ENCODE data around the gene GALNT10.

DNA sequence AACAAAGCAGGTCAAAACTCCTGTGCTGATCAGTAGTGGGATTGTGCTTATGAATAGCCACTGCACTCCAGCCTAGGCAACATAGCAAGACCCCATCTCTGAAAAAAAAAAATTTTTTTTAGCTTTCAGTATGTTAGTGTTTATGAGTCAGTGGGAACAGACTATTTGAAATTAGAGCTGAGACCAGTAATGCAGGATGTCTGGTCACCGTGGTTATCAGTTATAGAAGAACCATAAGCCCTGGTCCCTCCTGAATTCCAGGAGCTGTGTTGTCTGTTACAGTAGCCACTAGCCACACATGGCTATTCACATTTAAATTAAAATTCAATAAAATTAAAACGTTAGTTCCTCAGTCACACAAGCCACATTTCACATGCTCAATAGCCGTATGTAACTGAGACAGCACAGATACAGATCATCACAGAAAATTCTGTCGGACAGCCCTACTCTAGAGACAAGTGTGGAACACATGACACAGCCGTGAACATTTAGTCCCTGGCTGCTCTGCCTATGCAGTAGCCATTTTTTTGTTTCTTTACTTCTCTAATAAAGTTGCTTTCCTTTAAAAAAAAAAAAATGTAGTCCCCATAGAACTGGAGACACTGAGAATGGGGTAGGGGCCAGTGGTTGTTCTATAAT is 159.2 kb downstream of the GALNT10 start:
- TF ChIP-seq, protein P1, sequence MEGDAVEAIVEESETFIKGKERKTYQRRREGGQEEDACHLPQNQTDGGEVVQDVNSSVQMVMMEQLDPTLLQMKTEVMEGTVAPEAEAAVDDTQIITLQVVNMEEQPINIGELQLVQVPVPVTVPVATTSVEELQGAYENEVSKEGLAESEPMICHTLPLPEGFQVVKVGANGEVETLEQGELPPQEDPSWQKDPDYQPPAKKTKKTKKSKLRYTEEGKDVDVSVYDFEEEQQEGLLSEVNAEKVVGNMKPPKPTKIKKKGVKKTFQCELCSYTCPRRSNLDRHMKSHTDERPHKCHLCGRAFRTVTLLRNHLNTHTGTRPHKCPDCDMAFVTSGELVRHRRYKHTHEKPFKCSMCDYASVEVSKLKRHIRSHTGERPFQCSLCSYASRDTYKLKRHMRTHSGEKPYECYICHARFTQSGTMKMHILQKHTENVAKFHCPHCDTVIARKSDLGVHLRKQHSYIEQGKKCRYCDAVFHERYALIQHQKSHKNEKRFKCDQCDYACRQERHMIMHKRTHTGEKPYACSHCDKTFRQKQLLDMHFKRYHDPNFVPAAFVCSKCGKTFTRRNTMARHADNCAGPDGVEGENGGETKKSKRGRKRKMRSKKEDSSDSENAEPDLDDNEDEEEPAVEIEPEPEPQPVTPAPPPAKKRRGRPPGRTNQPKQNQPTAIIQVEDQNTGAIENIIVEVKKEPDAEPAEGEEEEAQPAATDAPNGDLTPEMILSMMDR (optimal IDR thresholded peaks at IDR 0.05 in 1 of 3, IDR thresholded peaks at IDR 0.05 in 1 of 3, conservative IDR thresholded peaks at IDR 0.05 in 1 of 3; ENCODE audit: extremely low read depth in 1 of 3, insufficient read depth in 2 of 3, low read length in 3 of 3), result no peak
- TF ChIP-seq EZH2 (IDR thresholded peaks at IDR 0.05; ENCODE audit: low read length), result no peak

Measured in keratinocyte (primary cell).